SK-N-MC (cell line): ENCODE data around the gene RGS5.

Source experiments
- EZH2 ChIP-seq: fragments of 200-600 bp; sonication (generic); IDR thresholded peaks from one replicate; pipeline ENCODE4 v1.6.1; 2017; ENCODE audit warnings: antibody characterized with exemption
- POLR2AphosphoS5 ChIP-seq: IDR thresholded peaks from 2 replicates; pipeline ENCODE4 v1.6.1; 2012; ENCODE audit warnings: mild to moderate bottlenecking, low read depth, low read length, borderline replicate concordance

- no peak for TF ChIP-seq POLR2AphosphoS5
- no peak for TF ChIP-seq EZH2
These were observed 810 bp downstream of the RGS5 start for GRCh38 chr1:163201906-163202305.
